PC-9 (cell line): ENCODE measurements around the gene BBC3. TPM values are rescaled to one million over a fixed set of nuclear protein-coding genes. Genes with fewer than 3 reads are reported as not detected.

Source experiments
- BruUV-seq: library from RNA; stranded (reverse); fragments of 400-500 nt; replicated peaks from 2 replicates; lab custom pipeline; 2021; lab: Mats Ljungman, UMichigan
- CTCF ChIA-PET: fragments of 300-600 bp; sonication (Branson Sonifier 250); formaldehyde crosslinking; loops from one replicate; lab custom pipeline; 2022; ENCODE audit warnings: antibody characterized with exemption; lab: Charles Lee
- POLR2A ChIA-PET: fragments of 300-600 bp; sonication (Branson Sonifier 250); formaldehyde crosslinking; loops from one replicate; lab custom pipeline; 2022; ENCODE audit warnings: antibody characterized with exemption; ENCODE audit not compliant: unreplicated experiment; lab: Charles Lee
- DNase-seq, 2 experiments: peaks; one replicate each; pipeline versions ENCODE4 v3.0.0 to v3.0.0-alpha.2; 2015 to 2022; ENCODE audit warnings: mixed read lengths in 1 of 2
- H2AFZ ChIP-seq: fragments of 200-600 bp; sonication (generic); 2 replicates; pipeline ENCODE4 v1.8.1; 2017; ENCODE audit warnings: antibody characterized with exemption
- H3F3A ChIP-seq: fragments of 200-600 bp; sonication (generic); 2 replicates; pipeline ENCODE4 v1.8.1; 2017; ENCODE audit warnings: antibody characterized with exemption, mild to moderate bottlenecking, low read depth; ENCODE audit not compliant: insufficient read depth
- H3K27ac ChIP-seq: fragments of 200-600 bp; sonication (generic); 2 replicates; pipeline ENCODE4 v1.6.1; 2016; ENCODE audit warnings: mixed run types
- H3K27me3 ChIP-seq: fragments of 200-600 bp; sonication (generic); 2 replicates; pipeline ENCODE4 v1.6.1; 2016; ENCODE audit warnings: low read depth, mixed run types; ENCODE audit not compliant: insufficient read depth
- H3K36me3 ChIP-seq: fragments of 200-600 bp; sonication (generic); 2 replicates; pipeline ENCODE4 v1.6.1; 2016; ENCODE audit warnings: low read depth, mixed run types
- H3K4me1 ChIP-seq: fragments of 200-600 bp; sonication (generic); replicated peaks from 2 replicates; pipeline ENCODE4 v1.6.1; 2016; ENCODE audit warnings: mixed run types; ENCODE audit not compliant: insufficient read depth
- H3K4me2 ChIP-seq: fragments of 200-600 bp; sonication (generic); 2 replicates; pipeline ENCODE4 v1.6.1; 2017; ENCODE audit warnings: mixed run types
- H3K4me3 ChIP-seq: fragments of 200-600 bp; sonication (generic); 2 replicates; pipeline ENCODE4 v1.6.1; 2016; ENCODE audit warnings: mixed run types
- H3K79me2 ChIP-seq: fragments of 200-600 bp; sonication (generic); 2 replicates; pipeline ENCODE4 v1.6.1; 2017; ENCODE audit warnings: low read depth, mixed run types
- H3K9me2 ChIP-seq: fragments of 200-600 bp; sonication (generic); 2 replicates; pipeline ENCODE4 v1.8.1; 2017; ENCODE audit warnings: mild to moderate bottlenecking; ENCODE audit not compliant: insufficient read depth
- H3K9me3 ChIP-seq: fragments of 200-600 bp; sonication (generic); 2 replicates; pipeline ENCODE4 v1.8.1; 2016; ENCODE audit warnings: low read depth; ENCODE audit not compliant: insufficient read depth
- H4K20me1 ChIP-seq: fragments of 200-600 bp; sonication (generic); 2 replicates; pipeline ENCODE4 v1.8.1; 2017; ENCODE audit not compliant: insufficient read depth
- EZH2 ChIP-seq: fragments of 200-600 bp; sonication (generic); IDR thresholded peaks from 2 replicates; pipeline ENCODE4 v1.8.0; 2017; ENCODE audit warnings: antibody characterized with exemption, low read depth
- intact Hi-C: fragments of 100-400 bp; cut with micrococcal nuclease; formaldehyde crosslinking; loops from one replicate; pipeline ENCODE4 v1.10.0; 2022; ENCODE audit not compliant: unreplicated experiment
- total RNA-seq: library from RNA; stranded (reverse); gene quantifications from 2 replicates; pipeline ENCODE4 v1.2.3, GENCODE V29; 2021
- TF ChIP-seq, protein P1 (sequence below): fragments of 200-600 bp; sonication (generic); conservative IDR thresholded peaks from 2 replicates; pipeline ENCODE4 v1.6.1; 2017; ENCODE audit warnings: mixed run types, antibody characterized with exemption, mild to moderate bottlenecking, moderate library complexity

The BBC3 gene
- total RNA-seq, 1 experiment from 2014 or later, result 18.8 TPM

DNA sequence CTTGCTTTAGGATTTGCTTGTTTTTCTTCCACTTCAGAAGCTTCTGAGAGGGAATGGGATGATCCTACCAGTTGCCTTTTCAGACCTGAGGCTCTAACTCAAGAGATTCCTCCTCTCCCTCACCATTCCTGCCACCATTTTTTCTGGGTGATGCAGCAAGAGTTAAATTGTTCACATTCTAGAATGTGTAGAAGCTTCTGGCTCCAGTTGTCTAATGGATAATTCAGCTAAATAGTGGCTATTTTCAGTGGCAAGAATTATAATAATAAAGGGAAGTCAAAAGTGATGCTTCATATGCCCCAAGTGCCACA is 20.9 kb downstream of the BBC3 start:
- H3K79me2 ChIP-seq, result no peaks in the 10 kb centered on the region
- intact Hi-C loops, result loop anchor here (1.0 kb wide), 1 partner anchor 34 kb away; no protein-coding TSS in a partner anchor
- peak overlapping the region; percentile 70 for H3K27ac ChIP-seq
- H3K27me3 ChIP-seq, result no peaks in the 10 kb centered on the region
- no peak for TF ChIP-seq EZH2
- TF ChIP-seq, protein P1, sequence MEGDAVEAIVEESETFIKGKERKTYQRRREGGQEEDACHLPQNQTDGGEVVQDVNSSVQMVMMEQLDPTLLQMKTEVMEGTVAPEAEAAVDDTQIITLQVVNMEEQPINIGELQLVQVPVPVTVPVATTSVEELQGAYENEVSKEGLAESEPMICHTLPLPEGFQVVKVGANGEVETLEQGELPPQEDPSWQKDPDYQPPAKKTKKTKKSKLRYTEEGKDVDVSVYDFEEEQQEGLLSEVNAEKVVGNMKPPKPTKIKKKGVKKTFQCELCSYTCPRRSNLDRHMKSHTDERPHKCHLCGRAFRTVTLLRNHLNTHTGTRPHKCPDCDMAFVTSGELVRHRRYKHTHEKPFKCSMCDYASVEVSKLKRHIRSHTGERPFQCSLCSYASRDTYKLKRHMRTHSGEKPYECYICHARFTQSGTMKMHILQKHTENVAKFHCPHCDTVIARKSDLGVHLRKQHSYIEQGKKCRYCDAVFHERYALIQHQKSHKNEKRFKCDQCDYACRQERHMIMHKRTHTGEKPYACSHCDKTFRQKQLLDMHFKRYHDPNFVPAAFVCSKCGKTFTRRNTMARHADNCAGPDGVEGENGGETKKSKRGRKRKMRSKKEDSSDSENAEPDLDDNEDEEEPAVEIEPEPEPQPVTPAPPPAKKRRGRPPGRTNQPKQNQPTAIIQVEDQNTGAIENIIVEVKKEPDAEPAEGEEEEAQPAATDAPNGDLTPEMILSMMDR, result no peak
- no peaks in the 10 kb centered on the region for H3K36me3 ChIP-seq
- CTCF ChIA-PET, result interaction anchor here (0.5 to 3.5 kb wide), 10 partner anchors 16 to 223 kb away, joined by 3 to 82 read pairs (median 6); no protein-coding TSS in a partner anchor
- H3F3A ChIP-seq, result peaks cover 56% of the 10 kb centered on the region
- no peaks in the 10 kb centered on the region for H3K9me2 ChIP-seq
- no TSS peak for BruUV-seq
- H3K4me1 ChIP-seq, result peaks cover 10% of the 10 kb centered on the region
- no peak overlapping the region for H2AFZ ChIP-seq
- no peaks in the 10 kb centered on the region for H4K20me1 ChIP-seq
- H3K4me3 ChIP-seq, result no peak overlapping the region
- POLR2A ChIA-PET, result interaction anchor here (0.7 kb wide), 1 partner anchor 34 kb away, joined by 3 read pairs; no protein-coding TSS in a partner anchor
- no peak overlapping the region for H3K4me2 ChIP-seq
- no peak for DNase-seq
- H3K9me3 ChIP-seq, result no peaks in the 10 kb centered on the region

DNA sequence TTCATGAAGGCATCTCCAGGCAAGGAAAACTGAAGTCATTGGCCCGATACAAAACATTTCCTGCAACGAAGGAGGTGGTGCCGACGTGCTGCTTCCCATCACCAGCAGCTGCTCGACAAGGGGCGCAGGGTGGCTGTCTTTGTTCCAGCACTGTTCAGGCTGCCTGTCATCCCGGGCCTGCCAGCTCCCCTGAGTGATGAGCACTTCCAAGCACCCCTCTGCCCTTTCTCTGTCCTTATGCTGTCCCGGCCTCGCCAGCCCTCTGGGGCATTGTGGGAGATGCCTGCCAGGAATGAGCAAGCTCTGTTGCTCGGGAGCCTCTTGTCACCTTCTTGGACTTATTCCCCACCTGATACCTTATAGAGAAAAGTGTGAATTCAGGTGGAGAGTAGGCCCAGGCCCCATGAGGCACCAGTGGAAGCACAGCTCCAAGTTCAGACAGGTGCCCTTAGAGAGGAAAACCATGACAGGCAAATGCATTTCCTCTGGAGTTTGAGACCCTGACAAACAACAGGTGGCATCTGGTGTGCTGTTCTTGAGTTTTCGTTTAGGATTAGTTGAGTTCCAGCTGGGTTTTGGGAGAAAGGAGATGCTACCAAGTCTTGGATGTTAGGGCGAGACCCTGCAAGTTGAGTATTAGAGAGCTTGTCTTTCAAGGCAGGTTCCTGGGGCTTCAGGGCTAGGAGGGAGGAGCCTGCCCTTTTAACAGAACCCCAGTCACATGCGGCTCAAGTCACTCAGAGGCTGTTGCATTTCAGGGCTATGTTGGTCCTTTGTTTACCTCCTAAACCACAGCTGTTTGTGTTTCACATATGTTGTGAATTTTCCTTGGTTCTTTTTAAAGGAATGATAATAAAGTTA is 21.4 kb downstream of the BBC3 start:
- Histone ChIP-seq H3K27me3 (no peaks in the 10 kb centered on the region), H2AFZ (no peak overlapping the region), H4K20me1 (no peaks in the 10 kb centered on the region), H3F3A (peaks cover 56% of the 10 kb centered on the region), H3K4me1 (peaks cover 10% of the 10 kb centered on the region), H3K9me3 (no peaks in the 10 kb centered on the region), H3K36me3 (no peaks in the 10 kb centered on the region), H3K79me2 (no peaks in the 10 kb centered on the region), H3K27ac (peak overlapping the region; percentile 70), H3K9me2 (no peaks in the 10 kb centered on the region), H3K4me3 (no peak overlapping the region), H3K4me2 (no peak overlapping the region)
- TSS peak; percentile 40 for BruUV-seq
- ChIA-PET POLR2A (no interaction called here), CTCF (interaction anchor here (0.6 to 3.5 kb wide), 6 partner anchors 17 to 128 kb away, joined by 3 to 82 read pairs (median 6); no protein-coding TSS in a partner anchor)
- intact Hi-C loops, result loop anchor here (1.0 kb wide), 1 partner anchor 35 kb away; no protein-coding TSS in a partner anchor
- no peak for DNase-seq
- TF ChIP-seq EZH2, result no peak
- TF ChIP-seq, protein P1, result no peak

DNA sequence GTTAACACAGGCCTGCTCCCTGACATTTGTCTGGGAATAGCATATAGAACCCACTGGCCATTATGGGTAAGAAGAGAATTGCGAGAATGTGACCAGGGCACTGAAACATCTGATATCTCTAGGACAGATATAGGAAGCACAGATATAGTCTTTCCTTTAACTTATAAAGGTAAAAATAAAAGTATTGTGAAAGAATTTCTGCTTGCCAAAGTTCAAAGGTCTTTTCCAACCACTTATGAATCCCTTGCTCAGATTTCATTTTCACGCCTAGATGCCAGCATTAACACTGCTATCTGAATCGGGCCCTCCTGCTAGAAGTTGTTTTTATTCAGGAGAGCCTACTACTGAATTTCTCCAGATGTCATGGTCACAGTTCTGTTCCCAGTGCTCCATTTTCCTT is 27.7 kb downstream of the BBC3 start:
- peaks cover 28% of the 10 kb centered on the region for H3F3A ChIP-seq
- H3K27ac ChIP-seq, result no peak overlapping the region
- POLR2A ChIA-PET, result no interaction called here
- H4K20me1 ChIP-seq, result no peaks in the 10 kb centered on the region
- no peak for TF ChIP-seq EZH2
- TF ChIP-seq, protein P1, result no peak
- CTCF ChIA-PET, result no interaction called here
- DNase-seq, result no peak
- no peaks in the 10 kb centered on the region for H3K36me3 ChIP-seq
- no peaks in the 10 kb centered on the region for H3K9me3 ChIP-seq
- no TSS peak for BruUV-seq
- no peak overlapping the region for H2AFZ ChIP-seq
- no peaks in the 10 kb centered on the region for H3K79me2 ChIP-seq
- no peaks in the 10 kb centered on the region for H3K4me1 ChIP-seq
- H3K27me3 ChIP-seq, result no peaks in the 10 kb centered on the region
- H3K4me2 ChIP-seq, result no peak overlapping the region
- intact Hi-C loops, result no loop called here
- no peak overlapping the region for H3K4me3 ChIP-seq
- H3K9me2 ChIP-seq, result no peaks in the 10 kb centered on the region
